ENCODE data around the gene ME2.
"Not testable (repeated sequence)": the region's sequence is repeated elsewhere in the genome, so short reads cannot be mapped to it uniquely, and the experiment has no call there.

ME2 gene

GRCh38 chr18:50862401-50862800, 16.5 kb upstream of the ME2 start:
- DNase-seq (ENCODE audit: low spot score), result no peak

GRCh38 chr18:50863840-50864375, 15.0 kb upstream of the ME2 start:
- DNase-seq (ENCODE audit: low spot score), result no peak

- no peak for DNase-seq (ENCODE audit: low spot score)
Observed at GRCh38 chr18:50866765-50867164, 12.2 kb upstream of the ME2 start.

- no peak for DNase-seq (ENCODE audit: low spot score)
Observed at GRCh38 chr18:50869150-50869549, 9.8 kb upstream of the ME2 start.

- no peak for DNase-seq (ENCODE audit: low spot score)
Observed at GRCh38 chr18:50870138-50870845, 8.6 kb upstream of the ME2 start.

GRCh38 chr18:50871846-50872245, 7.1 kb upstream of the ME2 start:
- no peak for DNase-seq (ENCODE audit: low spot score)

GRCh38 chr18:50875966-50876536, 2.9 kb upstream of the ME2 start:
- no peak for DNase-seq (ENCODE audit: low spot score)

GRCh38 chr18:50877545-50878265, 1.2 kb upstream of the ME2 start:
- DNase-seq (ENCODE audit: low spot score), result no peak

- peak; percentile 35 for DNase-seq (ENCODE audit: low spot score)
Observed at GRCh38 chr18:50879302-50880118, 592 bp downstream of the ME2 start.

GRCh38 chr18:50880119-50880465, 1.2 kb downstream of the ME2 start:
- peak; percentile 33 for DNase-seq (ENCODE audit: low spot score)

GRCh38 chr18:50880944-50881343, 2.0 kb downstream of the ME2 start:
- not testable (repeated sequence) for DNase-seq (ENCODE audit: low spot score)

- DNase-seq (ENCODE audit: low spot score), result no peak
Observed at GRCh38 chr18:50886929-50887328, 8.0 kb downstream of the ME2 start.

GRCh38 chr18:50895350-50896045, 16.6 kb downstream of the ME2 start:
- no peak for DNase-seq (ENCODE audit: low spot score)

- DNase-seq (ENCODE audit: low spot score), result no peak
Observed at GRCh38 chr18:50896093-50896492, 17.2 kb downstream of the ME2 start.

- no peak for DNase-seq (ENCODE audit: low spot score)
Observed at GRCh38 chr18:50898919-50899318, 20.0 kb downstream of the ME2 start.

GRCh38 chr18:50902797-50903196, 23.9 kb downstream of the ME2 start:
- no peak for DNase-seq (ENCODE audit: low spot score)

- no peak for DNase-seq (ENCODE audit: low spot score)
Observed at GRCh38 chr18:50906843-50907242, 27.9 kb downstream of the ME2 start.

- no peak for DNase-seq (ENCODE audit: low spot score)
Observed at GRCh38 chr18:50909261-50909660, 30.3 kb downstream of the ME2 start.

- no peak for DNase-seq (ENCODE audit: low spot score)
Observed at GRCh38 chr18:50911006-50911405, 32.1 kb downstream of the ME2 start.

GRCh38 chr18:50917021-50917420, 38.1 kb downstream of the ME2 start:
- DNase-seq (ENCODE audit: low spot score), result no peak

GRCh38 chr18:50918153-50918552, 39.2 kb downstream of the ME2 start:
- no peak for DNase-seq (ENCODE audit: low spot score)

GRCh38 chr18:50924372-50924771, 45.5 kb downstream of the ME2 start:
- DNase-seq (ENCODE audit: low spot score), result no peak

Measured in CD4-positive, alpha-beta T cell treated with Interleukin-2 at 100 ng/mL for 4 hours (primary cell).